Activated CD8-positive, alpha-beta memory T cell treated with anti-CD3 and anti-CD28 coated beads, Interleukin-2, amount 50 U/mL, for 24 hours (primary cell): ENCODE results near the gene CFAP299.

ENCODE experiments used
- DNase-seq: peaks from one replicate; pipeline ENCODE4 v3.0.0-alpha.2; 2020; ENCODE audit errors: extremely low read depth

CFAP299 gene

DNA sequence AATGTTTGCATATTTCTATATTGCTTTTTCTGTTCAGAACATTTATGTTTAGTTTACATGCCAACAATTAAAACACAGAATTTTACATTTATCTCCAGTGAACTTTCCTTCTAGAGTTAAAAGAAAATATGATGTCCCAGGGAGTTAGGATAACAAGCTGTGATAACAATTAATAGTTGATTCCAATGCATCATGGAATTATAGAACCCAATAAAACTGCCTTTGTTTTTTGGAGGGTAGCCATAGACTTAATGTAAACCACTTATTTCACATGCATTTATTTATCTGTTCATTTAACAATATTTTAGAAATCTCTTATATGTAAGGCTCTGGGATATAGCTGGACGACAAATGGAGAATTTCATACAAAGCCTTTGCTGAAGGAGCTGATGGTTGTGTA, 180.0 kb downstream of the CFAP299 start:
- no peak for DNase-seq

DNA sequence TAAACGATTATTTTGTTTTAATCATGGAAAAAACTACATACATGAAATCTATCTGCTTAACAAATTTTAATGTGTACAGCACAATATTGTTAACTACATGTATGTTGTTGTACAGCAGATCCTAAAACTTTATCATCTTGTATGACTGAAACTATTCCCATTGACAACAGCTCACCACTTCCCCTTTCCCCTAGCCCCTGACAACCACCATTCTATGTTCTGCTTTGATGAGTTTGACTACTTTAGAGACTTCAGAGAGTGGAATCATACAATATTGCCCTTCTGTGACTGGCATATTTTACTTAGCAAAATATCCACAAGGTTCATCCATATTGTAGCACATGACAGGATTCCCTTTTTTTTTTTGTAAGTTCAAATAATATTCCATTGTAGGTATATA, 185.9 kb downstream of the CFAP299 start:
- DNase-seq: no peak

DNA sequence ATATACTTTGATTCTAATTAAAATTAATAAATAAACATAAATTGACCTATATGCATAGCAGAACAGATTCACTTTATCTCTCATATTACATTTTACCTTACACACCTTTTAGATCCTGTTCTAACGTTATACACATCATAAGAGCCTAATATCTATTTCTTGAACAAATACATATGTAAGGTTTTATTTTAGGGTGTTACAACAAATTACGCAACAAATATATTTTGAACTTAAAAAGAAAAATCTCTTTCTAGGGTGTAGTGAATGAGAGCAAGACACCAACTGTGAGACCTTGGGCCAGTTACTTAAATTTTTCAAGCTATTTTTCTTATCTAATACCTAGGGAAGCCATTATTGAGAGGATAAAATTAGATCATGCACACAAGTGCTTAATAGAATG, 191.2 kb downstream of the CFAP299 start:
- no peak for DNase-seq

DNA sequence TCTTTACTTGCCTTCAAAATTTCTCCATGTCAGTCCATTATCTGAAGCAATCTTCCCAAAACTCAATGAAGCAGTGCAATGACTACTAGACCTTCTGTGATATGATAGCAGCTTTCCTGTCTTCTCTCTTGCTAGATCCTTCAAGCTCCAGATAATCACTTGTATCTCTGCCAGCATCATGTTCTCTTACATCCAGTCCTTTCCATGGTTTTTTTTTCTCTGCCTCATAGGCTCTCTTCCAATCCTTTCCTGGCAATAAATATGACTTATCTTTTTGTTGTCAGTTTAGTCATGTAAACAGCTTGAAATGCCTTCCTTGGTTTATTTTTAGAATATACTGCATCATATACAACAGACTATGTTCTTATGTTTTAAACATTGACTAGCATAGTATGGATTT, 193.5 kb downstream of the CFAP299 start:
- DNase-seq: no peak

DNA sequence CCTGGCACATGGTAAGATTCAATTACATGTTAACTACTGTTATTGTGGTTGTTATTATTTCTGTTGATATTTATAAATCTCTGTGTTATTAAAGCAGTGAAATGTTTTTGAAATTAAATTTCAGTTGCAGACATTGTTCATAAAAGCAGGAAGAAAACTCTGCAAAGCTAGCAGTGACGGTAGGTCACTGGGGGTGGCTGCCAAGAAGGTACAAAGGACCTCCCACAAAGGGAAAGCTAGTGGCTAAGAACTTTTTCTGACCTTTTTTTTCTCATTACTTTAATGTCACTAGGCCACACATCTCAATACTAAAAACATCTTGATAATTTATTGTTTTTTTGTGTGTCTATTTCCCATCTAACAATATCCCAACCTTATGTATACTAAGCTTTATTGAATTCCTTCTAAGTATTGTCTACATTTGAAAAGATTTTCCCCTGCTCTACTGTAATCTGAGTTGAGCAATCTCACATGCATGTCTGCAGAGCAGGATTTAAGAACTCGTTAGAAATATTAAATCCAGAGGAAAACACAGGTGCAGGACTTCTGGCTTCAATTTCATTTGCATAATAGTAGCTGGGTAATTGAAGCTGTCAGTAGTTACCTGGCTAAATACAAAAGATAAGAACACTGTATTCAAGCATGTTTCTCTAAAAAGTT, 197.3 kb downstream of the CFAP299 start:
- DNase-seq: no peak

DNA sequence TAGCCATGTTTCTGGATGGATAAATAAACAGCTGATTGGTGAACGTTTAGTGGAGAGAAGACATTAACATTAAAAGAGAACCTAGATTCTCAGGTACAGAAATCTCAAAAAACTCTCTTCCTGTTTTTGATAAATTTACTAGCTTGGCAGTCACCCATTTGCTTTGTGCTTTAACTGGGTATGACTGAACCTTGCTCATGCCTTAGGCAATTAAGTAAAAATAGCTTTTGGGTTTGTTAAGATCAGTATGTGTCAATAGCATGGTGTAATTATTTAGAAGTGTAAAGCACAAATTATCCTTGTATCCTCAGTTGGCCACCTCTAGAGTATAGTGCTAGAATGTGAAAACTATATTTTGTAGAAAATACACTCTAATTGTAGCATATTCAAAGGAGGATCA, 200.0 kb downstream of the CFAP299 start:
- no peak for DNase-seq

DNA sequence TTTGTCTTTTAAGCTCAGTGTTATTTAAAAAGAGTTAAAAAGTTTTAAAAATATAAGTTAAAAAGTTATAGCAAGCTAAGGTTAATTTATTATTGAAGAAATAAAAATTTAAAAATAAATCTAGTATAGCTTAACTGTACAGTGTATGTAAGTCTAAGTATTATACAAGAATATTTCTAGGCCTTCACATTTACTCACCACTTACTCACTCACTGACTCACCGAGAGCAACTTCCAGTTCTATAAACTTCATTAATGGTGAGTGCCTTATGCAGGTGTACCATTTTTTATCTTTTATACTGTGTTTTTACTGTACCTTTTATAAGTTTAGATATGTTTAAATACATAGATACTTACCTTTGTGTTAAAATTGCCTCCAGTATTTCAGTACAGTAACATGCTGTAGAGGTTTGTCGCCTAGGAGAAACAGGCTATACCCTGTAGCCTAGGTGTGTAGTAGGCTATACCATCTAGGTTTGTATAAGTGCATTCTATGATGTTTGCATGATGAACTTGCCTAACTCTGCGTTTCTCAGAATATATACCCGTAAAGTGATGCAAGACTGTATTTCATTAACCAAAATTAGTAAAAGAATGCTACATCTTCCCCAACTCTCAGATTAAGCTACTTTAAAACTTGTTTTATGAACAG, 202.9 kb downstream of the CFAP299 start:
- DNase-seq: no peak

DNA sequence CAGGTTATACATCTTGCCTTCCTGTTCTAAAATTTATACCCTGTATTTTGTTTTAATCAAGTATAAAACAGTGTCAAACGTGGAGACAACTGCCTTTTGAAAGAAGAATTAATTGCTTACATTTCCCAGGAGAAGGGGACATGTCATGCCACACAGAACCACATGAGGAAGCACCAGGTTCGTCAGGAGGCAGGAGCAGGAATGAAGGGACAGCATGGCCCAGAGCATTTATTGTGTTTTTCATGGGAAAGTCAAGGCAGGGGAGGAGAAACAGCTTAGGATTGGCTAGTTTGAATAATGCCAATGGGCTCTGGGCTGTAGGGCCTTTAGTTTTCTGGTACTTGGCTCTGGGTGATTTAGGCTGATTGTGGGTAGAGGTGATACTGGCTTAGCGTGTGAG, 203.7 kb downstream of the CFAP299 start:
- DNase-seq: no peak

DNA sequence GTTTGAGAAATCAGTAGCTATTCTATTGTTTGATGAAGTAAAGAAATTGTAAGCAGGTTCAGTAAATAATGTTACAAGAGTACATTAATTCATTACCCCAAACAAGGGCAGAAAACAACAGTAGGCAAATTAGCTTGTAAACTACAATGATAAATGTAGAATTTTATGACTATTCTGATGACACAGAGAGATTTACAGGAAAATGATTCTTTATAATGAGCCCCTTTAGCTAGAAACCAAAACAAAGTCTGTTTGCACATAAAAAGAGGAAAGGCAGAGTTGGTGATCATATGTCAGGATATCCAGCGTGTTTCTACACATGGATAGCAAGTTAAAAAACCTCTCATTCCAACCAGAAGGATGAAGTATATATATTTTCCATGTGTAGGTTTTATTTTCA, 204.8 kb downstream of the CFAP299 start:
- no peak for DNase-seq

DNA sequence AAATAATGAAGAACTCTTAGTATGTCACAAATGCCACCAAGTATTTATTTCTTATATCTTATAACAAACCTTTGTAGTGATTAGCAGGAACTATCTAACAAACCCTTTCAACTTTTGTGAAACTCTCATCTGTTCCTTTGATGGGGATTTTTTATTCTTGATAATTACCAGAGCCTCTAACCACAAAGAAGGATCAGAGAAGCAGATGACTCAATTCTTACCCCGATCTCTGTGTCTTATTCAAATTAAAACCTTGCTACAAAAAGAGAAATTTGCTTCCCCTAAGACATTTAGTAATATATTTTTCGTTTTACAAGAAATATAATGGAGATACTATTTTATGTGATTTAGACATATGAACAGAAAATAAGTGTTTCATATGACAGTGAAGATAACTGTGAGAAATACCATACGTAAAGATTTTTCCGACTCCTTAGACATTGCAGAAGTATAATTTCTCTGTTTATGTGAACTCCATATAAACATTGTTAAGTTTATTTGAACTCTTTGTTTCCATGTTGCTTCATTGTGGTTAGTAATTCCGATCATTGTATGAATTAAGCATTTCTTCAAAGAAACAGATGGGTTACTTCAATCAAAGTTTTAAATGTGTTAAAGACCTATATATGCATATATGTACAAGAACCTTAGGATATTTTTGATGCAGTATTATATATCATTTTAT, 205.4 kb downstream of the CFAP299 start:
- DNase-seq: no peak

DNA sequence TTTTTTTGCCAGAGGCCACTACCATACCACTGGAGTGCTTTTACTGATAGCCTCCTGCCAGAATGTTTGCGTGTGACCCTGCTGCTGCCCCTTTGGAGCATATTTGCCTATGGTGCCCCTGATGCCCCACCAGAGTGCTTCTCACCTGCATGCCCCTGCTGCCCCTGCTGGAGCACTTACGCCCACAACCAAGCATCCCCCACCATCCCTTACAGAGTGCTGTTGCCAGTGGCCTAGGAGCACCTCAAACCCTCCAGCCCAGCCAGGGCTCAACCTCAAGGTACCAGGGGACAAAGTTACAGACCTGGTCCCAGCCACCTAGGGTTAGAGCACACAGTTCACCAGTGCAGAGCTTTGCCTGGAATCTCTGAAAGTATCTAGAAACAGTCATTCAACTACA, 207.2 kb downstream of the CFAP299 start:
- DNase-seq: no peak

DNA sequence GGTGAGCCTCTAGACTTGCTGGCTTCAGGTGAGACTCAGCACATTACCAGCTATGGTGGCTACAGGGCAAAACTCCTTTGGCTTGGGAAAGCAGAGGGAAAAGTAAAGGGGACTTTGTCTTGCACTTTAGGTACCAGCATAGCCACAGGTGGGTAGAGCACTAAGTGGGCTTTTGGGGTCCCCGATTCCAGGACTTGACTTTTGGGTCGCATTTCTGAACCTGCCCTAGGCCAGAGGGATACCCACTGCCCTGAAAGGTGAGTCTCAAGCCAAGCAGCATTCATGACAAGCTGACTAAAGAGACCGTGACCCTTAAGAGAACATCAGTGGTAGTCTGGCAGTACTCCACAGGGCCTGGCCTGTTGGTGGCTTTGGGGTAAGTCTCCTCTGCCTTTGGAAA, 224.8 kb downstream of the CFAP299 start:
- DNase-seq: no peak

DNA sequence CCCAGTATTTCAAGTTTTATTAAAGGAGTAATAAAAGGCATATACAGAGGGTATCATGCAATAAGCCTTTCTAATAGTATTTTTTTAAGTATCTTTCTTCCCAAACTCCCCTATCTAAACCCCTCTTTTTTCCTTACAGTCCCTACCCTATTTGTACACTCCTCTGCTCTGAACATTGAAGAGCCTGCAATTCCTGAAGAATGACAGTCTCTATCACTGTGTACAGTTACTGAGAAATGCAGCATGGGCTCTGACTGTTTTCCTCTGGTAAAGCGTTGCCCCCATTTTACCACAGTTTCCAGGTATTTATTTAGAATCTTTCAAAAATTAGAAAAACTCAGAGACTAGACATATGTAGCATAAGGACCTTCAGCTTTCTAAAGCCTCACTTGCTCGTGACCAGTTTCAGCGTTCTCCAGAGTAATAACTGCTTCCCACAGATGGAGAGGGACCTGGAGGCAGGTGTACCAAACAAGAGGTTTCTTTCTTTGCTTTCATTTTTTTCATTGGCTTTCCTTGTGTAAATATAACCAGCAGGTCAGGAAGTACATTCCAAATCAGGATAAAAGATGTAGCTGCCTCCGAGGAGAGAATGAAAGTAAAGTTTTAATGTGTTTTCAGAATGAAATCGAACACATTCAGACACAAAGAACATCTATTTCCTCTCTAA, 230.8 kb downstream of the CFAP299 start:
- no peak for DNase-seq

DNA sequence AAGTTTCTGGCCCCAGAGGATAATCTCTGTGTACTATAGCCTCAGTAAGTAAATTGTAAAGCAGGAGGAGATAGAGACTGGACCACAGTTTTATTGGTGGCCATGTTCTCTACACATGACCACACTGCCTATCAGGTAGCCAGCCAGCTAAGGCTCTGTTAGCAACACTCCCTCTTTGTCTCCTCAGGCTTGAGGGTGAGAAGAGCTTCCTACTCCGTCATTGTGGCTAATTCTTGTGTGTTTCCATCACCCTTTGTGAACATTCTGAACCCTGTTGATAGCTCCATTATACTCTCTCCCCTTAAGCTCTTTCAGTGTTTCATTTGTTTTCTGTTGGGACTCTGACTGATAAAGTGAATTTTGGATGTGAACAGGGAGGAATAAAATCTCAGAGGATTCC, 233.4 kb downstream of the CFAP299 start:
- DNase-seq: no peak

DNA sequence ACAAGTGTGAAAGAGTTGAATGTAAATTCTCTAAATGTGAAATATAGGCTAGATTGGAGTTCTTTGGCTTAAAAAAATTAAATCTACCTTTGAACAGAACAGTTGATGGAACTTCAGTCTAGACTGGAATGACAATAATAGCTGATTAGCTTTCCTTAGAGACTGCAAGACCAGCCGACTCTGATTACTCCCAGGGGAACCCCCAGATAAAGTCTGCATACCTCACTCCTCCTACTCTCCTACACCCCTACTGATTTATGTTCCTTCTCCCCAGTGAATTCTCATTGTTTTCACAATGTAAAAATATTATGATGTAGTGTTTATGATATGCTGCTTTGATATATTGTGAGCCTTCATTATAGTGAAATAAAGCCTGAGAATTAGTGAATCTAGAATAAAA, 241.3 kb downstream of the CFAP299 start:
- no peak for DNase-seq

DNA sequence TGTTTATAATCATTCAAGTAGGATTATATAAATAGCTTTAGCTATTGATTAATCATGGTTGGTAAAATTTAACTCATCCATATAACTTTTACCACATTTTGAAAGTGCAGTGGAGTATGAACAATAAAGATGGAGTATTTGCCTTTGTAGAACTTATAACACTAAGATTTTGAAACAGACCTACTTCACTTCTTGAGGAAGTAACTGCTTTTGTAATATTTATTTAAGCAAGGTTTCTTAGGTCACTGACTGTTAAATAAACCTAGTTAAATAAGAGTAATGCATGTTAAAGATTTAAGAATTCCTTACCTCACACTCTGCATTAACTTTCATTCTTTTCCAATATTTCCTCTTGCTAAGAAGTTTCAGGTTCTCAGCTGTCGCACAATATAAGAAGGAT, 242.5 kb downstream of the CFAP299 start:
- no peak for DNase-seq

DNA sequence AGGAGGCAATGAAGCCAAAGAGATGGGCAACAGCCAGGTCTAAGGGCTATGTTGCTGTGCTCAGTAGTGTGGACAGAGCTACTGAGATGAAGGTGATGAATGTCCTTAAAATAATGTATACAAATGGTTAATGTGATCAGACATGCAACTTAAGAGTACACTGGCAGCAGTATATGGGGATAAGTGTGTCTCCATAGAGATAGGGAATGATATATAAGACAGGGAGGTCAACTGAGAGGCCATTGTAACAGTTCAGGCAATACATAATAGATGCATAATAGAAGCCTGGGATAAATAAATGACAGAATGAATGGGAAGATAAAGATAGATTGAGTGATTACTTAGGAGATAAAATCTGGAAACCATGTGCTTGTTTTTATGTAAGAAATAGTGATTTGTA, 250.0 kb downstream of the CFAP299 start:
- no peak for DNase-seq

DNA sequence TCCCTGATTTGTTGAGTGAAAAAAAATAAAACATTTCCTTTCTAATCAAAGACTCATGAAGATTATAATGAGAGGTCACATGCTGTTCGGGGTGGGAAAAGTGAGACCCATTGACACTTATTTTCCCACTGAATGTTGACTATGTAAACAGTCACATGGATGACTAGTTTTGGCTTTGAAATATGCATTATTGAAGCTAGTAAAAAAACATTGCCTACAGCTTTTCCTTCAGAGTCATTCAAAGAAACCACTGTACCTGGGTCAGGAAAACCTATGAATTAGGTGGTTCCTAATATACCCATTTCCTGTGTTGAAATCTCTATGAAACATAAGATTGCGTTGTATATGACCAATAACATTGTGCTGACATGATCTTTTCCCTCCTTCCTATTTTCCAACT, 251.2 kb downstream of the CFAP299 start:
- no peak for DNase-seq

DNA sequence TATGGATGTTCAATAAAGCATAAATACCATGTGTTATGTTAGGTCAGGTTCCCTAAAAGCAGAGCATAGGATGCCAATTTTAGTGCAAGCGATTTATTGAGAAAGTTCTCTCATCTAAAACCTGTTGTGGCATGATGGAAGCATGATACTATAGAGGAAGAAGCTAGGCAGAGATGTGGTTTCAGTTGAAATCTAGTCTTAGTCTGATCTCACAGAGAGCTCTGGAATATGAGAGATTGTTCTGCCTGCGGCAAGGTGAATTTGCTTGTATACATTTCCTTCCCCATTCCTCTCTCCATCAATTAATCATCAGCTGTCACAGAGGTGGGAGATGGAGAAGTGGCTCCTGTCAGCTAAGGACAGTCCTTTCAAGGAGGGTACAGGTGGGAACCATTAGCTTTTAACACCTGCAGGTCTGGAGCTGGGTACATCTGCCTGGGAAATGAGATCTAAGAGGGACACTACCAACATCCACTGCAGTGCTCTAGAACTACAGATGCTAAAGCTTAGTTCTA, 252.4 kb downstream of the CFAP299 start:
- DNase-seq: no peak

DNA sequence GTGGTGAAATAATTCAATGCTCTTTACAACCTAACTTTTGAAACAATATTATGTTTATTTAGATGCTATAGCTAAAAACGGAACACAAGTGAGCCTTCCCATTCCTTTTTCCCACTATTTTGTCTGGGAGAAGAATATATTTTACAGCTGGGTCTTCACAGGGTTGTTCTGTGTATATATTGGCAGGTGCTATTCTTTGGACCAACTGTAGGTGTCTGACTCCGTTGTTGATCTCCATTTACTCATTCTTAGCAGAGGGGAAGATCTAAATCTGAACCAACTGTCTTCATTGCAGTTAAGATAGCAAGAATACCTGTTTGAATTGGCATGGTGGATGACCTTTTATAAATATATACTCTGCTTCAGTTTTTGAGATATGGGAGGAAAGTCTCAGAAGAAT, 257.4 kb downstream of the CFAP299 start:
- no peak for DNase-seq

DNA sequence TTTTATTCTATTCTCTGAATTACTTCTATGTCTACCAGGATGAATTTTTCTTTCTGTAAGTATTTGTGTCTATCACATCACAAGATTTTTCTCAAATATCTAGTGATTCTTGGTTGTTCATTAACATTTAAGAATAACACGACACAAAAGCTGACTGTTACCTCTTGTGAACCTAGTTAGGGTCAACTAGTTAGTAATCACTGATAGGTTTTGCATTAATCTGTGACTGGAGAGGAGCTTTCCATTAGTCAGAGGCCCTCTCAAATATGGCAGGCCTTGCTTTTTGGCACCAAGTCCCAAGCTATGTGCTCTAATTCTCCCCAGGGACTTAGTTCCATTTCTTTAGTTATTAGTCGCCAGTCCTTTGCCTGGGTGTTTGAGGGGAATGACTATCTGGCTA, 259.2 kb downstream of the CFAP299 start:
- DNase-seq: no peak

DNA sequence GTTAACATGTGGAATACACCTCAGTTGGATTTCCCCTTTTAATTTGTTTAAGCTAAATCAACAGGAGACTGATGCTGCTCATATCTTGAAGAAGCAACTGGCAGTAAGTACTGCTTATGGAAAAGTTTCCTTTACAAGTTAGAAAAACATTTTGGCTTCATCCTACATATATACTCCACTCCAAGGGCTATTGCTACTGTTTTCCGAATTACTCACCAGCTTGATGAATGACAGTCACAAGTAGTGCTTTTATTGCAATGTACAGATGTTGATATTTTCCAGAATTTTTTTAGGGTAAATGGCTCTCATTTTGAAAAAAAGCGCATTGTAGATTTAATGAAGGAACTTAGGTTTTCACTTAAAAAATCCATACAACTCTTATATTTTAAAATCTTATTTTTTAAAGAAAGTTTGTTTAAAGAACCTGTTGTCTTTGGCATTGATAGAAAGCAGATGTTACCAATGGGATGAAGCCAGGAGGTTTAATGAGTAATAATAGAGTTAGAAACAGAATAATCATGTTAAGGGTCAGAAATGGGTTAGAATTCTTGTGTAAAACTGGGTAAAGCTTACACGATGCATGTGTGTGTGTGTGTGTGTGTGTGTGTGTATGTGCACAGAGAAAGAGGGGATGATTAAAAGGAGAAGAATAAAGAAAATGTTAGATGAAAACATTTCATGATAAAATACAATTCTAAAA, 272.9 kb downstream of the CFAP299 start:
- no peak for DNase-seq
